RWPE2 (cell line): ENCODE measurements around the gene LTV1.
"Not testable (repeated sequence)": the region's sequence is repeated elsewhere in the genome, so short reads cannot be mapped to it uniquely, and the experiment has no call there.

Source experiments
- ATAC-seq: fragments of 200-7000 bp; cut with Tn5 transposase; 3 replicates; pipeline ENCODE4 v1.9.1; 2021; ENCODE audit warnings: low read depth
- DNase-seq: peaks from one replicate; pipeline ENCODE4 v3.0.0-alpha.2; 2020; ENCODE audit warnings: low spot score
- H3K27ac ChIP-seq: fragments of 450-650 bp; 2 replicates; pipeline ENCODE4 v1.5.1; 2017; ENCODE audit warnings: mild to moderate bottlenecking; ENCODE audit not compliant: poor library complexity, severe bottlenecking
- H3K27me3 ChIP-seq: fragments of 250-450 bp; sonication (Bioruptor Pico); 2 replicates; pipeline ENCODE4 v1.5.1; 2021; ENCODE audit warnings: mild to moderate bottlenecking, moderate library complexity; ENCODE audit not compliant: insufficient read depth, poor library complexity, severe bottlenecking
- H3K36me3 ChIP-seq: fragments of 250-450 bp; sonication (Bioruptor Pico); 2 replicates; pipeline ENCODE4 v1.5.1; 2020; ENCODE audit warnings: low read depth, mild to moderate bottlenecking, moderate library complexity
- H3K4me1 ChIP-seq: fragments of 250-450 bp; sonication (Bioruptor Pico); 2 replicates; pipeline ENCODE4 v1.5.1; 2021; ENCODE audit warnings: mild to moderate bottlenecking, moderate library complexity; ENCODE audit not compliant: insufficient read depth, poor library complexity, severe bottlenecking
- H3K4me3 ChIP-seq: fragments of 250-450 bp; sonication (Bioruptor Pico); 2 replicates; pipeline ENCODE4 v1.5.1; 2021; ENCODE audit warnings: mild to moderate bottlenecking, moderate library complexity; ENCODE audit not compliant: severe bottlenecking
- H3K9me3 ChIP-seq: fragments of 250-450 bp; sonication (Bioruptor Pico); 2 replicates; pipeline ENCODE4 v1.5.1; 2021; ENCODE audit warnings: mild to moderate bottlenecking, moderate library complexity; ENCODE audit not compliant: severe bottlenecking
- TF ChIP-seq, protein P1 (sequence below): fragments of 450-650 bp; IDR thresholded peaks from one replicate; pipeline ENCODE4 v1.5.1; 2017; ENCODE audit warnings: mild to moderate bottlenecking, moderate library complexity; ENCODE audit not compliant: poor library complexity, severe bottlenecking

Gene LTV1

DNA sequence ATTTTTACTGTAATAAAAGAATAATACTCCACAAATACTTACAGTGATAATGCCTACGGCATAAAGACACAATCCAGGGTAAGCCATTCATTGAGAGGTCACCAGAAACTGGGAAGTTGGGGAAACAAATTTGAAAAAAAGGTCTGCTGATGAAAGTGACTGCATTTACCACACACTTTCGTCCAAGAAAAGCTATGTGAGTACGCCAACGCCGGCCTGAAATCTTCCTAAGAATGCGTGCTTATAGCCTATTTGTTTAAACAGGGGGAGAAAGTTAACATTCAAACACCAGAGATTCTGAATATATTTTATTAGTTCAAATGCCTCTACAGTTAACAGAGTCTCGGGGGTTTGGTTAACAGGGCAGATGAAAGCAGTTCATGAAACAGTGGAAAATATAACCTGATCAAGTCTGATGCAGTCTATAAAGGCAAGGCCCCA, 657 bp upstream of the LTV1 start:
- TF ChIP-seq, protein P1, sequence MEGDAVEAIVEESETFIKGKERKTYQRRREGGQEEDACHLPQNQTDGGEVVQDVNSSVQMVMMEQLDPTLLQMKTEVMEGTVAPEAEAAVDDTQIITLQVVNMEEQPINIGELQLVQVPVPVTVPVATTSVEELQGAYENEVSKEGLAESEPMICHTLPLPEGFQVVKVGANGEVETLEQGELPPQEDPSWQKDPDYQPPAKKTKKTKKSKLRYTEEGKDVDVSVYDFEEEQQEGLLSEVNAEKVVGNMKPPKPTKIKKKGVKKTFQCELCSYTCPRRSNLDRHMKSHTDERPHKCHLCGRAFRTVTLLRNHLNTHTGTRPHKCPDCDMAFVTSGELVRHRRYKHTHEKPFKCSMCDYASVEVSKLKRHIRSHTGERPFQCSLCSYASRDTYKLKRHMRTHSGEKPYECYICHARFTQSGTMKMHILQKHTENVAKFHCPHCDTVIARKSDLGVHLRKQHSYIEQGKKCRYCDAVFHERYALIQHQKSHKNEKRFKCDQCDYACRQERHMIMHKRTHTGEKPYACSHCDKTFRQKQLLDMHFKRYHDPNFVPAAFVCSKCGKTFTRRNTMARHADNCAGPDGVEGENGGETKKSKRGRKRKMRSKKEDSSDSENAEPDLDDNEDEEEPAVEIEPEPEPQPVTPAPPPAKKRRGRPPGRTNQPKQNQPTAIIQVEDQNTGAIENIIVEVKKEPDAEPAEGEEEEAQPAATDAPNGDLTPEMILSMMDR: no peak
- DNase-seq (no peak), ATAC-seq (no peak; the same call in 1 of the 3 replicates)
- Histone ChIP-seq H3K4me3 (peak overlapping the region; percentile 75), H3K27me3 (no peaks in the 10 kb centered on the region), H3K4me1 (peaks cover 2% of the 10 kb centered on the region), H3K9me3 (no peaks in the 10 kb centered on the region), H3K36me3 (peaks cover 33% of the 10 kb centered on the region), H3K27ac (peak overlapping the region; percentile 31)

DNA sequence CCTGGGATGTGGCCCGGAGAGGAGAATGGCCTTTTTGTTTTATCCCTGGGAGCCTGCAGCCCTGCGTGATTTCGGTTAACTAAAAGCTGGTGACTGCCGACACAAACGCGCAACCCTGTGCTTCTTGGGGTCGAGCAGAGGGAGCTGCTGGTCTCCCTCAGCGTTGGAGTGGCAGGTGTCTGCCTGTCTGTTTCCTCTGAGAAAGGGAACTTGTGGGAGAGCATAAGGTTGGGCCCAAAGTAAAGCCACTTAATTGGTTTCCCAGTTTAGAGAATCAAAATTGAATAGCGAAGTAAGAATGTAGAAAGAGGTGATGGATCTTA, 500 bp downstream of the LTV1 start:
- DNase-seq: no peak

DNA sequence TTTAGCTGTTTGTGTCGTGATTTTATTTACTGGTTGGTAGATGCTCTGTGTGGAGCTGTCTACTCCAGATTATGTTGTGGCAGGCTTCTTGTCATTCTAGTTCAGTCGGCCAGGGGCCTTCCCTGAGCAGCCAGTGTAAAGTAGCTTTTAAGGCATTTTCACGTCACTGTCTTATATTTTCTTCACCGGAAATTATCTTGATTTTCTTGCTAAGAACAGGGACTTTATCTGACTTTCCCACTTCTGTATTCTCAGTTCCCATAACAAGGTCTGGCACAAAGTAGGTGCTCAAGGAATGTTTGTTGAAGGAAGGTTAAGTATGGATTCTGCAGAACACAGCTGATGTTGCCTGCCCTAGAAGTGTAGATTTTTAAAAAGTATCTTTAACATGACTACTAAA, 868 bp downstream of the LTV1 start:
- Histone ChIP-seq H3K4me3 (peak overlapping the region; percentile 75), H3K36me3 (peaks cover 48% of the 10 kb centered on the region), H3K9me3 (no peaks in the 10 kb centered on the region), H3K27me3 (no peaks in the 10 kb centered on the region), H3K27ac (peak overlapping the region; percentile 31), H3K4me1 (peaks cover 2% of the 10 kb centered on the region)
- TF ChIP-seq, protein P1: no peak
- ATAC-seq (no peak), DNase-seq (no peak)

More for the DNA sequence above, 500 bp downstream of the LTV1 start:
- Histone ChIP-seq H3K27me3 (no peaks in the 10 kb centered on the region), H3K36me3 (peaks cover 44% of the 10 kb centered on the region), H3K4me1 (peaks cover 2% of the 10 kb centered on the region), H3K9me3 (no peaks in the 10 kb centered on the region), H3K27ac (peak overlapping the region; percentile 31), H3K4me3 (peak overlapping the region; percentile 75)
- TF ChIP-seq, protein P1: no peak
- ATAC-seq: peak; percentile 7; the same call in 2 of the 3 replicates

GRCh38 chr6:143845033-143845432, 1.9 kb downstream of the LTV1 start:
- no peak for DNase-seq

DNA sequence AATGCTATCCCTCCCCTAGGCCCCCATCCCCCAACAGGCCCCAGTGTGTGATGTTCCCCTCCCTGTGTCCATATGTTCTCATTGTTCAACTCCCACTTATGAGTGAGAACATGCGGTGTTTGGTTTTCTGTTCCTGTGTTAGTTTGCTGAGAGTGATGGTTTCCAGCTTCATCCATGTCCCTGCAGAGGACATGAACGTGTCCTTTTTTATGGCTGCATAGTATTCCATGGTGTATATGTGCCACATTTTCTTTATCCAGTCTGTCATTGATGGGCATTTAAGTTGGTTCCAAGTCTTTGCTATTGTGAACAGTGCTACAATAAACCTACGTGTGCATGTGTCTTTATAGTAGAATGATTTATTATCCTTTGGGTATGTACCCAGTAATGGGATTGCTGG, 8.6 kb downstream of the LTV1 start:
- DNase-seq, H3K27me3 ChIP-seq, H3K4me1 ChIP-seq, H3K9me3 ChIP-seq, H3K27ac ChIP-seq, H3K4me3 ChIP-seq, ATAC-seq: not testable (repeated sequence)
- peaks cover 95% of the 10 kb centered on the region for H3K36me3 ChIP-seq

More at GRCh38 chr6:143845033-143845432, 1.9 kb downstream of the LTV1 start:
- H3K27ac ChIP-seq: no peak overlapping the region
- H3K9me3 ChIP-seq: no peaks in the 10 kb centered on the region
- H3K27me3 ChIP-seq: no peaks in the 10 kb centered on the region
- no peak for ATAC-seq
- H3K4me3 ChIP-seq: no peak overlapping the region
- TF ChIP-seq, protein P1: no peak
- peaks cover 58% of the 10 kb centered on the region for H3K36me3 ChIP-seq
- peaks cover 2% of the 10 kb centered on the region for H3K4me1 ChIP-seq

DNA sequence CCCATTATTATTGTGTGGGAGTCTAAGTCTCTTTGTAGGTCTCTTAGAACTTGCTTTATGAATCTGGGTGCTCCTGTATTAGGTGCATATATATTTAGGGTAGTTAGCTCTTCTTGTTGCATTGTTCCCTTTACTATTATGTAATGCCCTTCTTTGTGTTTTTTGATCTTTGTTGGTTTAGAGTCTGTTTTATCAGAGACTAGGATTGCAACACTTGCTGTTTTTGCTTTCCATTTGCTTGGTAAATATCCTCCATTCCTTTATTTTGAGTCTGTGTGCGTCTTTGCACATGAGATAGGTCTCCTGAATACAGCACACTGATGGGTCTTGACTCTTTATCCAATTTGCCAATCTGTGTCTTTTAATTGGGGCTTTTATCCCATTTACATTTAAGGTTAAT, 11.9 kb downstream of the LTV1 start:
- not testable (repeated sequence) for H3K9me3 ChIP-seq, H3K4me3 ChIP-seq, H3K27me3 ChIP-seq, H3K27ac ChIP-seq, DNase-seq, H3K4me1 ChIP-seq, ATAC-seq
- H3K36me3 ChIP-seq: peaks cover 95% of the 10 kb centered on the region

GRCh38 chr6:143856762-143857161, 13.6 kb downstream of the LTV1 start:
- H3K9me3 ChIP-seq, H3K27me3 ChIP-seq, DNase-seq, H3K27ac ChIP-seq, H3K4me3 ChIP-seq, H3K4me1 ChIP-seq, ATAC-seq: not testable (repeated sequence)
- H3K36me3 ChIP-seq: peaks cover 93% of the 10 kb centered on the region
